Upper lobe of right lung (tissue), 1 donor: ENCODE measurements around the gene GDNF. TPM values are rescaled to one million over a fixed set of nuclear protein-coding genes. Genes with fewer than 3 reads are reported as not detected.
"Not testable (repeated sequence)": the region's sequence is repeated elsewhere in the genome, so short reads cannot be mapped to it uniquely, and the experiment has no call there.

Source experiments
- ATAC-seq: fragments of 200-7000 bp; cut with Tn5 transposase; one replicate; pipeline ENCODE4 v1.9.1; 2020; ENCODE audit warnings: mild to moderate bottlenecking, moderate library complexity
- DNase-seq: peaks from one replicate; pipeline ENCODE4 v3.0.0-alpha.2; 2020
- H3K27ac ChIP-seq: fragments of 200-600 bp; one replicate; pipeline ENCODE4 v1.8.0; 2022
- H3K27me3 ChIP-seq: fragments of 200-600 bp; one replicate; pipeline ENCODE4 v1.8.0; 2022; ENCODE audit warnings: mild to moderate bottlenecking
- H3K36me3 ChIP-seq: fragments of 200-600 bp; one replicate; pipeline ENCODE4 v1.8.0; 2022
- H3K4me1 ChIP-seq: fragments of 200-600 bp; one replicate; pipeline ENCODE4 v1.8.0; 2022
- H3K4me3 ChIP-seq: fragments of 200-600 bp; one replicate; pipeline ENCODE4 v1.8.0; 2022; ENCODE audit warnings: mild to moderate bottlenecking
- H3K9me3 ChIP-seq: fragments of 200-600 bp; one replicate; pipeline ENCODE4 v1.8.0; 2022
- CTCF ChIP-seq: fragments of 200-600 bp; IDR thresholded peaks from one replicate; pipeline ENCODE4 v1.8.0; 2022; ENCODE audit warnings: antibody characterized with exemption
- intact Hi-C: fragments of 100-400 bp; cut with DNase I; formaldehyde crosslinking; loops from one replicate; pipeline ENCODE4 v1.11.0; 2022
- total RNA-seq: library from RNA; stranded (reverse); fragmentation: NEBNext Ultra II Directional; extraction: Animal tissue kit (Norgen Biotek cat#: 25700); gene quantifications from one replicate; pipeline ENCODE4 v1.2.1, GENCODE V29; 2021
- donor health status: DM: no; HTN: yes; CAD: no; lungs with severe emphysema.

Gene GDNF
- total RNA-seq, 1 donor from 2014 or later = 0.23 TPM

GRCh38 chr5:37787742-37788141 lies 52.1 kb downstream of the GDNF start:
- Histone ChIP-seq H3K4me1 (no peaks in the 10 kb centered on the region), H3K4me3 (no peak overlapping the region), H3K36me3 (no peaks in the 10 kb centered on the region), H3K9me3 (no peaks in the 10 kb centered on the region), H3K27ac (no peak overlapping the region), H3K27me3 (no peaks in the 10 kb centered on the region)
- no peak for TF ChIP-seq CTCF
- intact Hi-C loops = no loop called here
- no peak for DNase-seq
- ATAC-seq = no peak

GRCh38 chr5:37786862-37787519 lies 52.9 kb downstream of the GDNF start:
- ATAC-seq (no peak), DNase-seq (no peak)
- Histone ChIP-seq H3K4me3 (no peak overlapping the region), H3K4me1 (no peaks in the 10 kb centered on the region), H3K27ac (no peak overlapping the region), H3K9me3 (no peaks in the 10 kb centered on the region), H3K27me3 (no peaks in the 10 kb centered on the region), H3K36me3 (no peaks in the 10 kb centered on the region)
- TF ChIP-seq CTCF = no peak
- intact Hi-C loops = no loop called here

GRCh38 chr5:37786416-37786815 lies 53.4 kb downstream of the GDNF start:
- no peak for TF ChIP-seq CTCF
- Histone ChIP-seq H3K36me3 (no peaks in the 10 kb centered on the region), H3K27ac (no peak overlapping the region), H3K27me3 (no peaks in the 10 kb centered on the region), H3K4me3 (no peak overlapping the region), H3K4me1 (no peaks in the 10 kb centered on the region), H3K9me3 (no peaks in the 10 kb centered on the region)
- ATAC-seq (no peak), DNase-seq (no peak)
- intact Hi-C loops = no loop called here

- intact Hi-C loops, H3K27me3 ChIP-seq, H3K4me1 ChIP-seq, H3K4me3 ChIP-seq, H3K36me3 ChIP-seq, DNase-seq, H3K9me3 ChIP-seq, H3K27ac ChIP-seq, ATAC-seq: not testable (repeated sequence)
These were observed 58.4 kb downstream of the GDNF start for GRCh38 chr5:37781409-37781808.

- Histone ChIP-seq H3K9me3 (peaks cover 9% of the 10 kb centered on the region), H3K27me3 (no peaks in the 10 kb centered on the region), H3K36me3 (no peaks in the 10 kb centered on the region), H3K4me1 (no peaks in the 10 kb centered on the region), H3K27ac (no peak overlapping the region), H3K4me3 (no peak overlapping the region)
- intact Hi-C loops = no loop called here
- no peak for TF ChIP-seq CTCF
- ATAC-seq = no peak
- DNase-seq = no peak
These were observed 62.3 kb downstream of the GDNF start for GRCh38 chr5:37777432-37778130.

GRCh38 chr5:37776826-37777225 lies 63.0 kb downstream of the GDNF start:
- ATAC-seq (no peak), DNase-seq (no peak)
- no peaks in the 10 kb centered on the region for H3K27me3 ChIP-seq
- intact Hi-C loops = no loop called here
- H3K9me3 ChIP-seq = peaks cover 9% of the 10 kb centered on the region
- H3K4me1 ChIP-seq = no peaks in the 10 kb centered on the region
- H3K36me3 ChIP-seq = no peaks in the 10 kb centered on the region
- H3K27ac ChIP-seq = no peak overlapping the region
- no peak for TF ChIP-seq CTCF
- H3K4me3 ChIP-seq = no peak overlapping the region
